ENCODE measurements around the gene EFHC1. TPM values are rescaled to one million over a fixed set of nuclear protein-coding genes. Genes with fewer than 3 reads are reported as not detected.

Gene EFHC1
- polyA plus RNA-seq, 1 donor from 2014 or later, result 173 TPM

GRCh38 chr6:52558266-52559000, 138.3 kb downstream of the EFHC1 start:
- H3K27me3 ChIP-seq (ENCODE audit: insufficient read depth, low read depth, low read length), result no peaks in the 10 kb centered on the region
- H3K27ac ChIP-seq (ENCODE audit: low read length), result no peak overlapping the region

GRCh38 chr6:52560462-52560861, 140.3 kb downstream of the EFHC1 start:
- H3F3A ChIP-seq (ENCODE audit: insufficient read depth, low read length, poor library complexity, severe bottlenecking), result no peaks in the 10 kb centered on the region
- H3K4me3 ChIP-seq (ENCODE audit: low read length), result no peak overlapping the region
- H3K9ac ChIP-seq (ENCODE audit: low read length), result no peak overlapping the region
- no peak overlapping the region for H3K27ac ChIP-seq (ENCODE audit: low read length)
- no peaks in the 10 kb centered on the region for H3K9me3 ChIP-seq (ENCODE audit: low read length)
- no peaks in the 10 kb centered on the region for H3K36me3 ChIP-seq (ENCODE audit: insufficient read depth, low read length)
- H2AFZ ChIP-seq (ENCODE audit: low read depth, low read length), result no peak overlapping the region
- no peaks in the 10 kb centered on the region for H3K27me3 ChIP-seq (ENCODE audit: insufficient read depth, low read depth, low read length)
- no peaks in the 10 kb centered on the region for H3K9me2 ChIP-seq (ENCODE audit: insufficient read depth, low read length)
- TF ChIP-seq RAD21 (conservative IDR thresholded peaks at IDR 0.05), result no peak
- TF ChIP-seq POLR2AphosphoS5 (IDR thresholded peaks at IDR 0.05), result no peak
- no peak for TF ChIP-seq TAF1 (IDR thresholded peaks at IDR 0.05; ENCODE audit: low read depth)
- no peak for TF ChIP-seq EZH2 (IDR thresholded peaks at IDR 0.05; ENCODE audit: borderline replicate concordance, insufficient read depth, low read length, poor library complexity, severe bottlenecking)
- TF ChIP-seq, protein P1, sequence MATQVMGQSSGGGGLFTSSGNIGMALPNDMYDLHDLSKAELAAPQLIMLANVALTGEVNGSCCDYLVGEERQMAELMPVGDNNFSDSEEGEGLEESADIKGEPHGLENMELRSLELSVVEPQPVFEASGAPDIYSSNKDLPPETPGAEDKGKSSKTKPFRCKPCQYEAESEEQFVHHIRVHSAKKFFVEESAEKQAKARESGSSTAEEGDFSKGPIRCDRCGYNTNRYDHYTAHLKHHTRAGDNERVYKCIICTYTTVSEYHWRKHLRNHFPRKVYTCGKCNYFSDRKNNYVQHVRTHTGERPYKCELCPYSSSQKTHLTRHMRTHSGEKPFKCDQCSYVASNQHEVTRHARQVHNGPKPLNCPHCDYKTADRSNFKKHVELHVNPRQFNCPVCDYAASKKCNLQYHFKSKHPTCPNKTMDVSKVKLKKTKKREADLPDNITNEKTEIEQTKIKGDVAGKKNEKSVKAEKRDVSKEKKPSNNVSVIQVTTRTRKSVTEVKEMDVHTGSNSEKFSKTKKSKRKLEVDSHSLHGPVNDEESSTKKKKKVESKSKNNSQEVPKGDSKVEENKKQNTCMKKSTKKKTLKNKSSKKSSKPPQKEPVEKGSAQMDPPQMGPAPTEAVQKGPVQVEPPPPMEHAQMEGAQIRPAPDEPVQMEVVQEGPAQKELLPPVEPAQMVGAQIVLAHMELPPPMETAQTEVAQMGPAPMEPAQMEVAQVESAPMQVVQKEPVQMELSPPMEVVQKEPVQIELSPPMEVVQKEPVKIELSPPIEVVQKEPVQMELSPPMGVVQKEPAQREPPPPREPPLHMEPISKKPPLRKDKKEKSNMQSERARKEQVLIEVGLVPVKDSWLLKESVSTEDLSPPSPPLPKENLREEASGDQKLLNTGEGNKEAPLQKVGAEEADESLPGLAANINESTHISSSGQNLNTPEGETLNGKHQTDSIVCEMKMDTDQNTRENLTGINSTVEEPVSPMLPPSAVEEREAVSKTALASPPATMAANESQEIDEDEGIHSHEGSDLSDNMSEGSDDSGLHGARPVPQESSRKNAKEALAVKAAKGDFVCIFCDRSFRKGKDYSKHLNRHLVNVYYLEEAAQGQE (IDR thresholded peaks at IDR 0.05; ENCODE audit: borderline replicate concordance), result no peak
- TF ChIP-seq MXI1 (conservative IDR thresholded peaks at IDR 0.05; ENCODE audit: poor library complexity, severe bottlenecking), result no peak
- no peak for TF ChIP-seq SMC3 (conservative IDR thresholded peaks at IDR 0.05; ENCODE audit: poor library complexity)
- no peak for TF ChIP-seq CTCF (IDR thresholded peaks at IDR 0.05; ENCODE audit: poor library complexity, severe bottlenecking)
- no peak for TF ChIP-seq EP300 (conservative IDR thresholded peaks at IDR 0.05; ENCODE audit: poor library complexity, severe bottlenecking)
- H3K79me2 ChIP-seq (replicated peaks; ENCODE audit: insufficient read depth, low read length), result no peaks in the 10 kb centered on the region
- H4K20me1 ChIP-seq (ENCODE audit: insufficient read depth), result no peaks in the 10 kb centered on the region
- H3K4me2 ChIP-seq (ENCODE audit: low read length), result no peak overlapping the region

More at GRCh38 chr6:52558266-52559000, 138.3 kb downstream of the EFHC1 start:
- Histone ChIP-seq H3K9me2 (ENCODE audit: insufficient read depth, low read length) (no peaks in the 10 kb centered on the region), H3K4me3 (ENCODE audit: low read length) (no peak overlapping the region), H3K9ac (ENCODE audit: low read length) (no peak overlapping the region), H3K36me3 (ENCODE audit: insufficient read depth, low read length) (no peaks in the 10 kb centered on the region), H3K79me2 (replicated peaks; ENCODE audit: insufficient read depth, low read length) (no peaks in the 10 kb centered on the region), H3K4me2 (ENCODE audit: low read length) (no peak overlapping the region), H4K20me1 (ENCODE audit: insufficient read depth) (no peaks in the 10 kb centered on the region), H2AFZ (ENCODE audit: low read depth, low read length) (no peak overlapping the region), H3K9me3 (ENCODE audit: low read length) (no peaks in the 10 kb centered on the region), H3F3A (ENCODE audit: insufficient read depth, low read length, poor library complexity, severe bottlenecking) (no peaks in the 10 kb centered on the region)
- no peak for TF ChIP-seq SMC3 (conservative IDR thresholded peaks at IDR 0.05; ENCODE audit: poor library complexity)
- TF ChIP-seq RAD21 (conservative IDR thresholded peaks at IDR 0.05), result no peak
- TF ChIP-seq CTCF (IDR thresholded peaks at IDR 0.05; ENCODE audit: poor library complexity, severe bottlenecking), result no peak
- no peak for TF ChIP-seq MXI1 (conservative IDR thresholded peaks at IDR 0.05; ENCODE audit: poor library complexity, severe bottlenecking)
- TF ChIP-seq, protein P1 (IDR thresholded peaks at IDR 0.05; ENCODE audit: borderline replicate concordance), result no peak

All from neural cell (in vitro differentiated cells).